ENCODE results near the gene PRKAR1B.

Gene PRKAR1B

GRCh38 chr7:632831-633210 lies 94.3 kb downstream of the PRKAR1B start:
- no peaks in the 10 kb centered on the region for H3K36me3 ChIP-seq (replicated peaks in 1 of 2; ENCODE audit: control insufficient read depth in 2 of 2, insufficient read depth in 2 of 2, low read length in 2 of 2)
- no peak overlapping the region for H3K23ac ChIP-seq (ENCODE audit: low read depth, low read length, poor library complexity)
- H3K4ac ChIP-seq (ENCODE audit: low read length): no peak overlapping the region
- H2BK12ac ChIP-seq (ENCODE audit: low read length): no peak overlapping the region
- no peak overlapping the region for H2BK120ac ChIP-seq (ENCODE audit: low read depth, low read length)
- no peak overlapping the region for H3K4me3 ChIP-seq (ENCODE audit: low read length in 2 of 2)
- H2AFZ ChIP-seq (ENCODE audit: low read length): no peak overlapping the region
- H3K18ac ChIP-seq (ENCODE audit: low read length): no peak overlapping the region
- peaks cover 9% of the 10 kb centered on the region for H3K79me1 ChIP-seq (ENCODE audit: low read depth, low read length)
- H3K14ac ChIP-seq (ENCODE audit: low read length): no peak overlapping the region
- WGBS, 2 donors (ENCODE audit: extremely low coverage in 2 of 2, insufficient read length in 2 of 2, insufficient replicate concordance in 1 of 2): no CpG with 5 or more reads among the region's 23 CpGs
- no peaks in the 10 kb centered on the region for H3K9me3 ChIP-seq (replicated peaks in 1 of 2; ENCODE audit: control insufficient read depth in 2 of 2, insufficient read depth in 1 of 2, low read depth in 1 of 2, low read length in 2 of 2)
- no peak for DNase-seq (ENCODE audit: low spot score)
- no peaks in the 10 kb centered on the region for H3K4me1 ChIP-seq (ENCODE audit: control insufficient read depth in 2 of 2, insufficient read depth in 1 of 2, low read depth in 1 of 2, low read length in 2 of 2)
- no peak overlapping the region for H2BK15ac ChIP-seq (ENCODE audit: low read length)
- H2AK5ac ChIP-seq (ENCODE audit: low read depth, low read length): peak overlapping the region; percentile 5
- H3K9ac ChIP-seq (ENCODE audit: low read depth, low read length, poor library complexity): no peak overlapping the region
- H3K27me3 ChIP-seq (ENCODE audit: control insufficient read depth in 3 of 3, insufficient read depth in 3 of 3, low read depth in 1 of 3, low read length in 3 of 3): no peaks in the 10 kb centered on the region
- H2BK5ac ChIP-seq (ENCODE audit: low read length): no peak overlapping the region
- H3K4me2 ChIP-seq (ENCODE audit: insufficient read depth, low read length, poor library complexity, severe bottlenecking): no peak overlapping the region
- H4K91ac ChIP-seq (ENCODE audit: low read depth, low read length, poor library complexity): no peak overlapping the region
- no peak overlapping the region for H3K27ac ChIP-seq (replicated peaks; ENCODE audit: low read length)
- H4K8ac ChIP-seq (ENCODE audit: low read depth, low read length): no peak overlapping the region

- DNase-seq (ENCODE audit: low spot score): no peak
- no peak overlapping the region for H3K14ac ChIP-seq (ENCODE audit: low read length)
- no peak overlapping the region for H3K9ac ChIP-seq (ENCODE audit: low read depth, low read length, poor library complexity)
- no peak overlapping the region for H3K4ac ChIP-seq (ENCODE audit: low read length)
- no peaks in the 10 kb centered on the region for H3K27me3 ChIP-seq (ENCODE audit: control insufficient read depth in 3 of 3, insufficient read depth in 3 of 3, low read depth in 1 of 3, low read length in 3 of 3)
- no peak overlapping the region for H4K8ac ChIP-seq (ENCODE audit: low read depth, low read length)
- no peaks in the 10 kb centered on the region for H3K9me3 ChIP-seq (replicated peaks in 1 of 2; ENCODE audit: control insufficient read depth in 2 of 2, insufficient read depth in 1 of 2, low read depth in 1 of 2, low read length in 2 of 2)
- no peak overlapping the region for H2AFZ ChIP-seq (ENCODE audit: low read length)
- H2BK12ac ChIP-seq (ENCODE audit: low read length): no peak overlapping the region
- H3K36me3 ChIP-seq (replicated peaks in 1 of 2; ENCODE audit: control insufficient read depth in 2 of 2, insufficient read depth in 2 of 2, low read length in 2 of 2): no peaks in the 10 kb centered on the region
- no peaks in the 10 kb centered on the region for H3K4me1 ChIP-seq (ENCODE audit: control insufficient read depth in 2 of 2, insufficient read depth in 1 of 2, low read depth in 1 of 2, low read length in 2 of 2)
- no peak overlapping the region for H2BK15ac ChIP-seq (ENCODE audit: low read length)
- H3K18ac ChIP-seq (ENCODE audit: low read length): peak overlapping the region; percentile 38
- peaks cover 12% of the 10 kb centered on the region for H3K79me1 ChIP-seq (ENCODE audit: low read depth, low read length)
- no peak overlapping the region for H2BK5ac ChIP-seq (ENCODE audit: low read length)
- H3K4me2 ChIP-seq (ENCODE audit: insufficient read depth, low read length, poor library complexity, severe bottlenecking): no peak overlapping the region
- peak overlapping the region; percentile 5 for H2AK5ac ChIP-seq (ENCODE audit: low read depth, low read length)
- no peak overlapping the region for H4K91ac ChIP-seq (ENCODE audit: low read depth, low read length, poor library complexity)
- no peak overlapping the region for H3K27ac ChIP-seq (replicated peaks; ENCODE audit: low read length)
- WGBS, 2 donors (ENCODE audit: extremely low coverage in 2 of 2, insufficient read length in 2 of 2, insufficient replicate concordance in 1 of 2): no CpG with 5 or more reads among the region's 39 CpGs
- H3K4me3 ChIP-seq (ENCODE audit: low read length in 2 of 2): no peak overlapping the region
- H2BK120ac ChIP-seq (ENCODE audit: low read depth, low read length): no peak overlapping the region
- H3K23ac ChIP-seq (ENCODE audit: low read depth, low read length, poor library complexity): no peak overlapping the region
These were observed 94.9 kb downstream of the PRKAR1B start for GRCh38 chr7:631964-632830.

DNA sequence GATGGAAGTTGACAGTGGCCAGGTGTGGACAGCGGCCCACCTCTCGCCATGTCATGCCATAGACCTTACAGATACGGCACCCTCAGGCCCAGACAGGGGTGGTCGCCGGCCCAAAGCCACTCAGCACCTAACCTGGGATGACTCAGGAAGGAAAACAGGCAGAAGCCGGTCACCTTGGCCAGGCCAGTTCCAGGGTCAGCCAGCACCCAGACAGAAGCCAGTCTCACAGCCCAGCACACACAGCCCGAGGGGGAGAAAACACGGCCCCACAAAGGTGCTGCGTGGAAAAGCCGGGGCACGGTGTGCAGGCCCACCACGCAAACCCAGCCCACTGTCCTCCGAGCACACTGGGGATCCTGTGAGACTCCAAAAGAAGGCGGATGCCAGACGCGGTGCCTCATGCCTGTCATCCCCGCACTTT lies 95.8 kb downstream of the PRKAR1B start:
- no peak overlapping the region for H2AFZ ChIP-seq (ENCODE audit: low read length)
- DNase-seq (ENCODE audit: low spot score): no peak
- no peak overlapping the region for H2AK5ac ChIP-seq (ENCODE audit: low read depth, low read length)
- peaks cover 6% of the 10 kb centered on the region for H3K79me1 ChIP-seq (ENCODE audit: low read depth, low read length)
- no peaks in the 10 kb centered on the region for H3K4me1 ChIP-seq (ENCODE audit: control insufficient read depth in 2 of 2, insufficient read depth in 1 of 2, low read depth in 1 of 2, low read length in 2 of 2)
- no peak overlapping the region for H2BK5ac ChIP-seq (ENCODE audit: low read length)
- no peak overlapping the region for H3K9ac ChIP-seq (ENCODE audit: low read depth, low read length, poor library complexity)
- H3K4ac ChIP-seq (ENCODE audit: low read length): no peak overlapping the region
- no peak overlapping the region for H2BK15ac ChIP-seq (ENCODE audit: low read length)
- no peak overlapping the region for H3K23ac ChIP-seq (ENCODE audit: low read depth, low read length, poor library complexity)
- no peak overlapping the region for H3K4me2 ChIP-seq (ENCODE audit: insufficient read depth, low read length, poor library complexity, severe bottlenecking)
- H3K27ac ChIP-seq (replicated peaks; ENCODE audit: low read length): no peak overlapping the region
- WGBS, 2 donors (ENCODE audit: extremely low coverage in 2 of 2, insufficient read length in 2 of 2, insufficient replicate concordance in 1 of 2): no CpG with 5 or more reads among the region's 17 CpGs
- H3K14ac ChIP-seq (ENCODE audit: low read length): peak overlapping the region; percentile 0
- H4K91ac ChIP-seq (ENCODE audit: low read depth, low read length, poor library complexity): no peak overlapping the region
- H3K9me3 ChIP-seq (replicated peaks in 1 of 2; ENCODE audit: control insufficient read depth in 2 of 2, insufficient read depth in 1 of 2, low read depth in 1 of 2, low read length in 2 of 2): no peaks in the 10 kb centered on the region
- no peak overlapping the region for H4K8ac ChIP-seq (ENCODE audit: low read depth, low read length)
- no peak overlapping the region for H2BK12ac ChIP-seq (ENCODE audit: low read length)
- H3K36me3 ChIP-seq (replicated peaks in 1 of 2; ENCODE audit: control insufficient read depth in 2 of 2, insufficient read depth in 2 of 2, low read length in 2 of 2): no peaks in the 10 kb centered on the region
- no peak overlapping the region for H2BK120ac ChIP-seq (ENCODE audit: low read depth, low read length)
- peak overlapping the region in 1 of 2 donors; percentile 54 for H3K4me3 ChIP-seq (ENCODE audit: low read length in 2 of 2)
- H3K27me3 ChIP-seq (ENCODE audit: control insufficient read depth in 3 of 3, insufficient read depth in 3 of 3, low read depth in 1 of 3, low read length in 3 of 3): no peaks in the 10 kb centered on the region
- H3K18ac ChIP-seq (ENCODE audit: low read length): peak overlapping the region; percentile 38

- H3K4me1 ChIP-seq (ENCODE audit: control insufficient read depth in 2 of 2, insufficient read depth in 1 of 2, low read depth in 1 of 2, low read length in 2 of 2): no peaks in the 10 kb centered on the region
- H3K79me1 ChIP-seq (ENCODE audit: low read depth, low read length): peaks cover 6% of the 10 kb centered on the region
- H2BK120ac ChIP-seq (ENCODE audit: low read depth, low read length): no peak overlapping the region
- H3K18ac ChIP-seq (ENCODE audit: low read length): peak overlapping the region; percentile 71
- H3K36me3 ChIP-seq (replicated peaks in 1 of 2; ENCODE audit: control insufficient read depth in 2 of 2, insufficient read depth in 2 of 2, low read length in 2 of 2): no peaks in the 10 kb centered on the region
- H3K9ac ChIP-seq (ENCODE audit: low read depth, low read length, poor library complexity): no peak overlapping the region
- no peak overlapping the region for H3K4ac ChIP-seq (ENCODE audit: low read length)
- no peak overlapping the region for H3K4me3 ChIP-seq (ENCODE audit: low read length in 2 of 2)
- H3K9me3 ChIP-seq (replicated peaks in 1 of 2; ENCODE audit: control insufficient read depth in 2 of 2, insufficient read depth in 1 of 2, low read depth in 1 of 2, low read length in 2 of 2): peaks cover 0 to under 1% of the 10 kb centered on the region in 2 donors
- no peak overlapping the region for H2AK5ac ChIP-seq (ENCODE audit: low read depth, low read length)
- no peak overlapping the region for H3K23ac ChIP-seq (ENCODE audit: low read depth, low read length, poor library complexity)
- H3K4me2 ChIP-seq (ENCODE audit: insufficient read depth, low read length, poor library complexity, severe bottlenecking): no peak overlapping the region
- no peak overlapping the region for H2AFZ ChIP-seq (ENCODE audit: low read length)
- no peak overlapping the region for H4K91ac ChIP-seq (ENCODE audit: low read depth, low read length, poor library complexity)
- DNase-seq (ENCODE audit: low spot score): no peak
- peak overlapping the region; percentile 82 for H2BK5ac ChIP-seq (ENCODE audit: low read length)
- no peak overlapping the region for H4K8ac ChIP-seq (ENCODE audit: low read depth, low read length)
- no peaks in the 10 kb centered on the region for H3K27me3 ChIP-seq (ENCODE audit: control insufficient read depth in 3 of 3, insufficient read depth in 3 of 3, low read depth in 1 of 3, low read length in 3 of 3)
- peak overlapping the region; percentile 89 for H3K14ac ChIP-seq (ENCODE audit: low read length)
- no CpG with 5 or more reads among the region's 5 CpGs for WGBS, 2 donors (ENCODE audit: extremely low coverage in 2 of 2, insufficient read length in 2 of 2, insufficient replicate concordance in 1 of 2)
- H2BK12ac ChIP-seq (ENCODE audit: low read length): no peak overlapping the region
- no peak overlapping the region for H2BK15ac ChIP-seq (ENCODE audit: low read length)
- no peak overlapping the region for H3K27ac ChIP-seq (replicated peaks; ENCODE audit: low read length)
These were observed 96.5 kb downstream of the PRKAR1B start for GRCh38 chr7:630539-630938.

Data from neuronal stem cell (in vitro differentiated cells).